ENCODE results near the gene SEC24D.

DNA sequence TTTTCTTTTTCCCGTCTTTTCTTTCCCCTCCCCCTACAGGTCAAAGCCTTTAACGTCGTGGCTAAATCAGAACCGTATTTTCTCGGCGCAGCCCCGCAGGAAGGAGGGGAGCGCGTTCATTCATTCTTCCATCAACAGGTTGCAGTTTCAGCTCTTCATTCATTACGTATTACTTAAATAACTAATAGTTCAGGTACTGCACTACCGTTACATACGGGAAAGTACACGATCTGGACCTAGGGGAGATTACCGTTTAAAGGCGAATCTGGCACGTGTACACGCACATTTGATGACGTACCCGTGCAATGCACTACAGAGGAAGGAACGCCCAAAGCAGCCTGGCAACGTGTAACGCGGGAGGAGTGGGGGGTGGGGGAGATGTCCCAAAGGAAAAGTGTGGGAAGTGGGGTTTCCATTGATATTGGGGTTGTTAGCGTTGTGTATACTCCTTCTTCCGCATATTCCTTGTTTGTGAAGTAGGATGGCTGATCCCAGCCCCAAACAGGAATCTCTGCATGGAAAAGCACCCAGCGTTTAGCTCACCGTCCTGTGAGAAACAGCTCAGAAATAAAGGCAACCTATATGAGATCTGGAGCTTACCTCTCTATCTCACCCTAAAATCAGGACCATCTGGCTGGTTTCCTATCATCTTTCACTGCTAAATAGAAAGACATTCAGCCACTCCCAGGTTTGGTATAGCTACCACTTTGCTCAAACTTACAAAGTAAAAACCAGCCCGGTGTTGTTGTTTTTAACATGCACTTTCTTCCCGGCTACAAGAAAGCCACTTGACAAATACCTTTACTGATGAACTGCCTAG lies 585 bp upstream of the SEC24D start:
- TF ChIP-seq NFRKB (IDR thresholded peaks at IDR 0.05) (no peak), SP1 (IDR thresholded peaks at IDR 0.05) (no peak), TARDBP (IDR thresholded peaks at IDR 0.05) (no peak), SUZ12 (IDR thresholded peaks at IDR 0.05) (no peak), FOXM1 (IDR thresholded peaks at IDR 0.05; ENCODE audit: borderline replicate concordance) (no peak), FOXK2 (IDR thresholded peaks at IDR 0.05) (no peak), L3MBTL2 (conservative IDR thresholded peaks at IDR 0.05) (peak; percentile 95), HDGF (IDR thresholded peaks at IDR 0.05; ENCODE audit: borderline replicate concordance) (no peak), ZNF384 (IDR thresholded peaks at IDR 0.05) (no peak), ELF4 (IDR thresholded peaks at IDR 0.05) (no peak)
